Large intestine (tissue), 3 donors: ENCODE measurements around the gene YWHAE. TPM values are rescaled to one million over a fixed set of nuclear protein-coding genes. Genes with fewer than 3 reads are reported as not detected.
A peak's percentile ranks its signal among the peaks of the same experiment; 100 is the strongest.
"Not testable (repeated sequence)": the region's sequence is repeated elsewhere in the genome, so short reads cannot be mapped to it uniquely, and the experiment has no call there.

ENCODE experiments used
- DNase-seq, 2 donors: peaks; one replicate each; pipeline versions ENCODE4 v3.0.0 to v3.0.0-alpha.2; 2013
- H3K27ac ChIP-seq: one replicate; pipeline ENCODE4 v1.5.1; 2013; ENCODE audit warnings: low read length
- H3K27me3 ChIP-seq: 2 replicates; pipeline ENCODE4 v1.6.1; 2013; ENCODE audit warnings: low read length; ENCODE audit not compliant: control insufficient read depth, insufficient read depth
- H3K36me3 ChIP-seq: 2 replicates; pipeline ENCODE4 v1.6.1; 2013; ENCODE audit warnings: low read length; ENCODE audit not compliant: control insufficient read depth, insufficient read depth
- H3K4me1 ChIP-seq: one replicate; pipeline ENCODE4 v1.6.1; 2013; ENCODE audit warnings: low read length; ENCODE audit not compliant: control insufficient read depth, insufficient read depth
- H3K4me3 ChIP-seq: one replicate; pipeline ENCODE4 v1.5.1; 2013; ENCODE audit warnings: low read length
- H3K9me3 ChIP-seq: one replicate; pipeline ENCODE4 v1.6.1; 2013; ENCODE audit warnings: mild to moderate bottlenecking, low read depth, low read length, moderate library complexity; ENCODE audit not compliant: control insufficient read depth
- WGBS: methylation state at CpG from one replicate; pipeline ENCODE4 v1.1.5; 2013; ENCODE audit warnings: low lambda C conversion rate; ENCODE audit not compliant: insufficient coverage; 5-methylcytosine and 5-hydroxymethylcytosine counted together
- polyA plus RNA-seq: library from polyadenylated mRNA; unstranded; fragments of 120-200 nt; gene quantifications from one replicate; pipeline ENCODE4 v1.2.1, GENCODE V29; 2013

The YWHAE gene
- polyA plus RNA-seq, 1 donor: 615 TPM

DNA sequence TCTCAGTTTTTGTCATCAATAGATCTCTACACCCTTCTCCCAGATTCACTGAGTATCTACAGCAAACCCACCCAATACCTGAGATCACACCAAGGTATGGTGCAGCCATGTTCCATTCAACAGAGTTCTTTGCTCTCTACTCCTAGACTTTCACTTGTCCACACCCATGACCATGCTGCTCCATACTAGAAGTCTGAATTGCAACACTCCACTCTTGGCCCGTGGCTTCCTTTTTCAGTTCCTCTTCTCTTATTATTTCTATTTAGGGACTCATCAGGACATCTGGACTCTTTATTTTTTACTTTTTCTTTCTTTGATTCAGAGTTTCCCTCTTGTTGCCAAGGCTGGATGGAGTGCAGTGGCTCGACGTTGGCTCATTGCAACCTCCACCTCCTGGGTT lies 37.1 kb downstream of the YWHAE start:
- no peaks in the 10 kb centered on the region for H3K9me3 ChIP-seq
- H3K4me3 ChIP-seq: no peak overlapping the region
- H3K27ac ChIP-seq: no peak overlapping the region
- WGBS: 20% methylated on average over 1 of the region's 3 CpGs
- H3K36me3 ChIP-seq: peaks cover 43% of the 10 kb centered on the region
- H3K4me1 ChIP-seq: no peaks in the 10 kb centered on the region
- H3K27me3 ChIP-seq: no peaks in the 10 kb centered on the region
- peak; percentile 17 to 51 for DNase-seq

GRCh38 chr17:1362065-1362848 lies 37.8 kb downstream of the YWHAE start:
- Histone ChIP-seq H3K9me3 (no peaks in the 10 kb centered on the region), H3K27me3 (no peaks in the 10 kb centered on the region), H3K36me3 (peaks cover 42% of the 10 kb centered on the region), H3K4me3 (no peak overlapping the region), H3K4me1 (no peaks in the 10 kb centered on the region), H3K27ac (no peak overlapping the region)
- DNase-seq: no peak
- 79% methylated on average over 3 of the region's 10 CpGs for WGBS

DNA sequence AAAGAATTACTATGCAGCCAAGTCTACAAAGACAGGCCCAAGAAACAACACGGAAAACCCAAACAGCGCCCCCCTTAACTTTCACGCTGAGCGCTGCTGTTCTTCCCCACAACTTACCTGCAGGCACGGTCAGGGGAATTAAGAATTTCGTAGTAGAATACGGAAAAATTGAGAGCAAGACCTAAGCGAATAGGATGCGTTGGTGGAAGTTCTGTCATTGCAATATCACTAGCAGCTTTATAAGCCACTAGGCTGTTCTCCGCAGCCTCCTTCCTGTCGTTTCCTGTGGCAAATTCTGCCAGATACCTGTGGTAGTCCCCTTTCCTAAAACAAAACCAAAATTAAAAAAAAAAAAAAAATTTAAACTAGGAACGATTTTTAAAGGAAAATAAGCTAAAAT lies 39.0 kb downstream of the YWHAE start:
- Histone ChIP-seq H3K4me3 (no peak overlapping the region), H3K9me3 (no peaks in the 10 kb centered on the region), H3K27me3 (no peaks in the 10 kb centered on the region), H3K4me1 (no peaks in the 10 kb centered on the region), H3K27ac (no peak overlapping the region), H3K36me3 (peaks cover 49% of the 10 kb centered on the region)
- no peak for DNase-seq
- 90% methylated on average over 3 of the region's 12 CpGs for WGBS

DNA sequence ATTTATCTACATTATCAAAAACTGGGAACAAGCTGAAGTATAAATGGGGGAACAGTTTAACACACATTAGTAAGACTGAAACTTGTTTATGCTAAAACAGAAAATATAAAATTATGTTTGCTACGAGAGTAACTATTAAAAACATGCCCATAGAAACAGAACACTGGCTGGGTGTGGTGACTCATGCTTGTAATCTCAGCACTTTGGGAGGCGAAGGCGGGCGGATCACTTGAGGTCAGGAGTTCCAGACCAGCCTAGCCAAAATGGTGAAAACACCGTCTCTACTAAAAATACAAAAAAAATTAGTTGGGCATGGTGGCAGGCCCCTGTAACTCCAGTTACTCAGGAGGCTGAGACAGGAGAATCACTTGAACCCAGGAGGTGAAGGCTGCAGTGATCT lies 39.7 kb downstream of the YWHAE start:
- peaks cover 54% of the 10 kb centered on the region for H3K36me3 ChIP-seq
- not testable (repeated sequence) for DNase-seq, H3K27ac ChIP-seq, H3K9me3 ChIP-seq, H3K27me3 ChIP-seq, H3K4me1 ChIP-seq, H3K4me3 ChIP-seq
- WGBS: no CpG with 5 or more reads among the region's 5 CpGs

DNA sequence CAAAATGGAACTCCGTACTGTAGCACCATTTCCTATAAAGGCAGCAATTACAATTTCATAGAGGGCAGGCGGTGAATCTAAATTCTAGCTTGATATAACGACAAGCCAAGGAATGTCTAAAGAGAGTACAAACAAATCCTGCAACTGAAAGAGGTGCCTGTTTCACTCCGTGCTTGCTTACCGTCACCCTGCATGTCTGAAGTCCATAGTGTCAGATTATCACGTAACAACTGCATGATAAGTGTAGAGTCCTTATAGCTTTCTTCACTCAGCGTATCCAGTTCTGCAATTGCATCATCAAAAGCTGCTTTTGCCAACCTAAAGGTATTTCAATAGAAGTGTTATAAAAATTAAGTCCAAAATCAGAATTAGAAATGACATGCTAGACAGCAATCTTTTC lies 46.0 kb downstream of the YWHAE start:
- Histone ChIP-seq H3K36me3 (peaks cover 62% of the 10 kb centered on the region), H3K27me3 (no peaks in the 10 kb centered on the region), H3K27ac (peak overlapping the region; percentile 48), H3K4me3 (no peak overlapping the region), H3K9me3 (no peaks in the 10 kb centered on the region), H3K4me1 (no peaks in the 10 kb centered on the region)
- DNase-seq: peak; percentile 43 to 72
- WGBS: 80% methylated on average over 1 of the region's 7 CpGs

DNA sequence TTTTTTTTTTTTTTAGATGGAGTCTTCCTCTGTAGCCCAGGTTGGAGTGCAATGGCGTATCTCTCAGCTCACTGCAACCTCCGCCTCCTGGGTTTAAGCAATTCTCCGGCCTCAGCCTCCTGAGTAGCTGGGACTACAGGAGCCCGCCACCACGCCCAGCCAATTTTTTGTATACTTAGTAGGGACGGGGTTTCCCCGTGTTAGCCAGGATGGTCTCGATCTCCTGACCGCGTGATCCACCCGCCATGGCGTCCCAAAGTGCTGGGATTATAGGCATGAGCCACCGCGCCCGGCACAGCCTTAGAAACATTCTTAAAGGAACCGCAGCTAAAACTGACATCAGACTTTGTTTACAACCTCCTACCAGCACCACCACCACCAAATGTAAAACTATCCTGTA lies 47.5 kb downstream of the YWHAE start:
- H3K36me3 ChIP-seq: peaks cover 57% of the 10 kb centered on the region
- H3K4me1 ChIP-seq, H3K4me3 ChIP-seq, DNase-seq, H3K27ac ChIP-seq, H3K27me3 ChIP-seq, H3K9me3 ChIP-seq: not testable (repeated sequence)
- no CpG with 5 or more reads among the region's 16 CpGs for WGBS

- no peak for DNase-seq
- H3K36me3 ChIP-seq: peaks cover 57% of the 10 kb centered on the region
- H3K4me3 ChIP-seq: no peak overlapping the region
- H3K27ac ChIP-seq: no peak overlapping the region
- WGBS: no CpG with 5 or more reads among the region's 3 CpGs
- peaks cover 6% of the 10 kb centered on the region for H3K4me1 ChIP-seq
- H3K9me3 ChIP-seq: no peaks in the 10 kb centered on the region
- no peaks in the 10 kb centered on the region for H3K27me3 ChIP-seq
Observed at GRCh38 chr17:1351971-1352370, 48.1 kb downstream of the YWHAE start.

- no peaks in the 10 kb centered on the region for H3K27me3 ChIP-seq
- WGBS: no CpG with 5 or more reads among the region's 5 CpGs
- H3K4me1 ChIP-seq: peaks cover 6% of the 10 kb centered on the region
- no peaks in the 10 kb centered on the region for H3K9me3 ChIP-seq
- H3K36me3 ChIP-seq: peaks cover 56% of the 10 kb centered on the region
- peak in 1 of 2 donors; percentile 17 for DNase-seq
- no peak overlapping the region for H3K4me3 ChIP-seq
- no peak overlapping the region for H3K27ac ChIP-seq
Observed at GRCh38 chr17:1351275-1351674, 48.7 kb downstream of the YWHAE start.

DNA sequence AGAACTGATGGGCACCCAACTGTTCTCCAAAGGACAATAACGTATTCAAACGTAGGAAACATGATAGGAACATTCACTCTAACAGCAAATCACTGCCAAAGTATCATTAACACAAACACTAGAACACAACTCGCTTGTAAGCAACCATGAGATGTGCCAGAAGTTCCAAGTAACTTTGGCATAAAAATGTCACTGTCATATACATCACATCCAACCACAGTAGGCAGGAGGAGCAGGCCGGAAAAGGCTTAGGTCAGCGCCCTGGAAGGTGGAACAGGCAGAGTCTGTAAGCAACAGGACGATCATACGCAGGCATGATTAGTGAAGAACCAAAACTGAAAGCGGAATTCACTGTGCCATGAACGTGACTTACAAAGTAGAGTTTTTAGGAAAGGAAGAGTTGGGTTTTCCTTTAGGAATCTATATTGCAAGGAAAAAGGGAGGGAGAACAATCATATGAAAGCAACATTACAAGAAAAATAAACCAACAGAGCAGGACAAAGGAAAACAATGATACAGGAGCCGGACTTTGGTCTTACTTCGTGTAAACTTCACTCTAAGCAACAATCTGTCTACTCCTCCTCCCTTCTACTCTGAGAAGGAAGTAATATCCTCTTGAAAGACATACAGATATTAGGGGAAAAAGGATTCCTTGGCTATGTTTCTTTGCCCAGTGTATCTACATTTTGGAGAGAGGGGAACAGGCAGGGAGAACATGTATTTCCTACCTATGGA lies 52.3 kb downstream of the YWHAE start:
- Histone ChIP-seq H3K4me3 (no peak overlapping the region), H3K4me1 (peaks cover 6% of the 10 kb centered on the region), H3K36me3 (peaks cover 52% of the 10 kb centered on the region)

GRCh38 chr17:1344521-1344920 lies 55.5 kb downstream of the YWHAE start:
- Histone ChIP-seq H3K36me3 (peaks cover 33% of the 10 kb centered on the region), H3K4me3 (no peak overlapping the region), H3K27ac (no peak overlapping the region), H3K9me3 (no peaks in the 10 kb centered on the region), H3K4me1 (peaks cover 6% of the 10 kb centered on the region), H3K27me3 (no peaks in the 10 kb centered on the region)
- DNase-seq: no peak
- WGBS: 100% methylated on average over 4 of the region's 7 CpGs

More for the DNA sequence above, 52.3 kb downstream of the YWHAE start:
- peak overlapping the region; percentile 91 for H3K27ac ChIP-seq
- H3K9me3 ChIP-seq: no peaks in the 10 kb centered on the region
- 40% methylated on average over 2 of the region's 11 CpGs for WGBS
- no peaks in the 10 kb centered on the region for H3K27me3 ChIP-seq
- DNase-seq: peak; percentile 67 to 87
